Skeletal muscle tissue (tissue), 4 donors: ENCODE measurements around the gene SLC13A5. TPM values are rescaled to one million over a fixed set of nuclear protein-coding genes. Genes with fewer than 3 reads are reported as not detected.
"Not testable (repeated sequence)": the region's sequence is repeated elsewhere in the genome, so short reads cannot be mapped to it uniquely, and the experiment has no call there.

Source experiments
- H3K27ac ChIP-seq: one replicate; pipeline ENCODE4 v1.7.0; 2013; ENCODE audit warnings: mild to moderate bottlenecking, low read depth, low read length, inconsistent platforms
- H3K27me3 ChIP-seq, 3 donors: one replicate each; pipeline ENCODE4 v1.7.0; 2013; ENCODE audit warnings: low read length in 3 of 3; ENCODE audit not compliant: control insufficient read depth in 3 of 3, insufficient read depth in 3 of 3
- H3K36me3 ChIP-seq, 3 donors: one replicate each; pipeline ENCODE4 v1.7.0; 2013; ENCODE audit warnings: low read length in 3 of 3; ENCODE audit not compliant: control insufficient read depth in 3 of 3, insufficient read depth in 3 of 3
- H3K4me1 ChIP-seq, 3 donors: one replicate each; pipeline ENCODE4 v1.7.0; 2013; ENCODE audit warnings: low read length in 3 of 3, mild to moderate bottlenecking in 3 of 3; ENCODE audit not compliant: control insufficient read depth in 3 of 3, insufficient read depth in 3 of 3
- H3K4me3 ChIP-seq, 3 donors: one replicate each; pipeline ENCODE4 v1.7.0; 2013; ENCODE audit warnings: low read length in 3 of 3
- H3K9ac ChIP-seq, 3 donors: one replicate each; pipeline ENCODE4 v1.7.0; 2013; ENCODE audit warnings: low read length in 3 of 3, mild to moderate bottlenecking in 3 of 3, moderate library complexity in 2 of 3, low read depth in 1 of 3
- H3K9me3 ChIP-seq, 3 donors: one replicate each; pipeline ENCODE4 v1.7.0; 2013; ENCODE audit warnings: low read length in 3 of 3; ENCODE audit not compliant: control insufficient read depth in 3 of 3
- total RNA-seq: library from RNA; depleted of rRNA; stranded (reverse); fragments of >200 nt; gene quantifications from one replicate; pipeline ENCODE4 v1.2.3, GENCODE V29; 2014
- donor health status: Osteomylitis.

SLC13A5 gene
- total RNA-seq, 1 donor from 2014 or later: not detected

DNA sequence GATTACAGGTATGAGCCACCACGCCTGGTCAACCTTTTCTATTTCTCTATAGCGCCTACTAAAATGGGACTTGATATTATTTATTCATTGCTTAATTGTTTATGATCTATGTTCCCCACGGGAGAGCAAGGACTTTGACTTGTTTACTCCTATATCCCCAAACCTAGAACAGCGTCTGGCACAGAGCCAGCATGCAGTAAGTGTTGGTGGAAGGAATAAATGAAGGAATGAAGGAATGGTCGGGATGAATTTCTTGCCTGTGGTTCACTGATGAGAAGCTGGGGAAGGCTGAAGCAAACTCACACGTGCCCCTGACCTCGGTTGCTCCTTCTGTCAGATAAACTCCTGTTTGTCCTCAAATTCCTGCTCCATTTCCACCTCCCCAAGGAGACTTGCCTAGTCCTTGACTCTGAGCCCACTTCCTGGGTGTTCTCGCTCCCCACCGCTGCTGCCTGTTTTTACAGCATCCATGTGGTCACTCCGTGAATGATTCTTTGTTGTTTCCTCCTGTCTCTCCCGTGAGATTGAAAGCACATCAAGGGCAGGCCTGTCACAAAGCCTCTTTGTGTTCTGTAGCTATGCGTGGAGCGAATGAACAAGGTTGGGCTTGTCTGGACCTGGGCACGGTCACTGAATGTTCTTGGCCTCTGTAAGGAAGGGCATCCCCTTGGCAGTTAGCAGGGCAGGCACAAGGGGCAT is 44.3 kb downstream of the SLC13A5 start:
- H3K9ac ChIP-seq: no peak overlapping the region

GRCh38 chr17:6668219-6668618 is 45.0 kb downstream of the SLC13A5 start:
- H3K27me3 ChIP-seq: peaks cover 6 to 31% (median 20%) of the 10 kb centered on the region in 3 donors
- H3K9ac ChIP-seq: no peak overlapping the region
- no peaks in the 10 kb centered on the region for H3K36me3 ChIP-seq
- H3K27ac ChIP-seq: no peak overlapping the region
- no peaks in the 10 kb centered on the region for H3K9me3 ChIP-seq
- H3K4me3 ChIP-seq: no peak overlapping the region
- no peaks in the 10 kb centered on the region for H3K4me1 ChIP-seq

More for the DNA sequence above, 44.3 kb downstream of the SLC13A5 start:
- Histone ChIP-seq H3K4me1 (no peaks in the 10 kb centered on the region), H3K27ac (no peak overlapping the region), H3K36me3 (no peaks in the 10 kb centered on the region), H3K27me3 (peaks cover 6 to 32% (median 20%) of the 10 kb centered on the region in 3 donors), H3K4me3 (no peak overlapping the region), H3K9me3 (no peaks in the 10 kb centered on the region)

DNA sequence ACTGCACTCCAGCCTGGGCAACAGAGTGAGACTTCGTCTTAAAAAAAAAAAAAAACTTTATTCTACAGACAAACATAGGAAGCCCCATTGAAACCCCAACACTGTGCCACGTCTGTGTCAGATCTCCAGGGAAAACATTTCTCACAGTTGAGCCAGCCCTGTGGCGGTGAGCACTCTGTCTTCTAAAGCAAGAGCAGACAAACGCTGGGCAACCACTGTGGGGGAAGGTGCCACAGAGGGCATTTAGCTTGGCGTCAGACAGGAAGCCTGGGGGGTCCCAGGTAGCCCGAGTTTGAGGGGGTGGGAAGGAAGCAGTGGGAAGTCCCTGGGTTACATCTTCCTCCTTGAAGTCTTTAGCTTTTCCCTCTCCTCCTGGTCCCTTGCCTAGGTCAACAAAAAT is 45.7 kb downstream of the SLC13A5 start:
- Histone ChIP-seq H3K9ac (no peak overlapping the region), H3K27me3 (peaks cover 6 to 31% (median 20%) of the 10 kb centered on the region in 3 donors), H3K4me3 (no peak overlapping the region), H3K4me1 (no peaks in the 10 kb centered on the region), H3K27ac (no peak overlapping the region), H3K9me3 (no peaks in the 10 kb centered on the region), H3K36me3 (no peaks in the 10 kb centered on the region)

DNA sequence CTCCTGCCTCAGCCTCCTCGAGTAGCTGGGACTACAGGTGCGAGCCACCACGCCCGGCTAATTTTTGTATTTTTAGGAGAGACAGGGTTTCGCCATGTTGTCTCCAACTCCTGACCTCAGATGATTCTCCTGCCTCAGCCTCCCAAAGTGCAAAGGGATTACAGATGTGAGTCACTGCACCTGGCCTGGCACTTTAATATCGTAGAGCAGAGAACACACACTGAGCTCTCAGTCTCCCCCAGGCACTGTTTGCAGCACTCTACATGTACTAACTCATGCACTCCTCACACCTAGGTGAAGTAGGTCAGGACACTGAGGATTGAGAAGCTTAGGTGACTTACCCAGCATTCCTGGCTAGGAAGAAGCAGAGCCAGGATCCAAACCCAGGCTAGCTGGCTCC is 46.6 kb downstream of the SLC13A5 start:
- H3K4me3 ChIP-seq: no peak overlapping the region
- no peak overlapping the region for H3K9ac ChIP-seq
- no peaks in the 10 kb centered on the region for H3K4me1 ChIP-seq
- H3K27me3 ChIP-seq: peaks cover 3 to 30% (median 23%) of the 10 kb centered on the region in 3 donors
- H3K36me3 ChIP-seq: no peaks in the 10 kb centered on the region
- H3K9me3 ChIP-seq: no peaks in the 10 kb centered on the region
- no peak overlapping the region for H3K27ac ChIP-seq

GRCh38 chr17:6666077-6666521 is 47.1 kb downstream of the SLC13A5 start:
- Histone ChIP-seq H3K27me3 (peaks cover 5 to 30% (median 20%) of the 10 kb centered on the region in 3 donors), H3K36me3 (no peaks in the 10 kb centered on the region), H3K9me3 (no peaks in the 10 kb centered on the region), H3K9ac (no peak overlapping the region), H3K4me1 (no peaks in the 10 kb centered on the region), H3K4me3 (no peak overlapping the region), H3K27ac (no peak overlapping the region)

DNA sequence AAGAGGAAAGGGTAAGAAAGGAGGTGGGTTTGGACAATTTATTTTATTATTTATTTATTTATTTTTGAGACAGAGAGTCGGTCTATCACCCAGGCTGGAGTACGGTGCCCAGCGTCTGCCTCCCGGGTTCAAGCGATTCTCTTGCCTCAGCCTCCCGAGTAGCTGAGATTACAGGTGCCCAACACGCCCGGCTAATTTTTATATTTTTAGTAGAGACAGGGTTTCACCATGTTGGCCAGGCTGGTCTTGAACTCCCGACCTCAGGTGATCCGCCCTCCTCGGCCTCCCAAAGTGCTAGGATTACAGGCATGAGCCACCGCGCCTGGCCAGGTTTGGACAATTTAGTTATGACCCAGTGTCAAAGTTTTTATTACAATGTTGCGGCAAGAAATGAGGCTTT is 50.0 kb downstream of the SLC13A5 start:
- not testable (repeated sequence) for H3K4me3 ChIP-seq, H3K4me1 ChIP-seq, H3K9ac ChIP-seq, H3K27ac ChIP-seq, H3K9me3 ChIP-seq, H3K36me3 ChIP-seq
- peaks cover 25 to 34% (median 26%) of the 10 kb centered on the region in 3 donors for H3K27me3 ChIP-seq

DNA sequence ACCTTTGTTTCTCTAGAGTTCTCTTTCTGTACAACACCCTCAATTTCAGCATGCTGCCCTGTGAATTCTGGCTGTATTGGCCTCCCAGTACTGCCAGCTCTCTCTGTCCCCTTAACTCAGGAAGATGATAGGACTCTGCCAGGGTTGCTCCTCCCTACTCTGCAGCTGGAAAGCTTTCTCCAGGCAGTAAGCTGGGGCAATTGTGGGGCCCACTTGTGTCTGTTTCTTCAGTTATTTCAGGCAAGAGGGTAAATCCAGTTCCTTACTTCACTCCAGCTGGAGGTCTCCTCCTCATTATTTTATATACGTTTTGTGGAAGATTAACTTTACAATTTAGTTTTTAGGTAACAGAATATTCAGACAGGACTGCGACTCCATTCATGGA is 51.7 kb downstream of the SLC13A5 start:
- H3K4me3 ChIP-seq: no peak overlapping the region
- no peak overlapping the region for H3K9ac ChIP-seq
- H3K4me1 ChIP-seq: no peaks in the 10 kb centered on the region
- H3K36me3 ChIP-seq: no peaks in the 10 kb centered on the region
- no peaks in the 10 kb centered on the region for H3K9me3 ChIP-seq
- no peak overlapping the region for H3K27ac ChIP-seq
- peaks cover 26 to 37% (median 31%) of the 10 kb centered on the region in 3 donors for H3K27me3 ChIP-seq

DNA sequence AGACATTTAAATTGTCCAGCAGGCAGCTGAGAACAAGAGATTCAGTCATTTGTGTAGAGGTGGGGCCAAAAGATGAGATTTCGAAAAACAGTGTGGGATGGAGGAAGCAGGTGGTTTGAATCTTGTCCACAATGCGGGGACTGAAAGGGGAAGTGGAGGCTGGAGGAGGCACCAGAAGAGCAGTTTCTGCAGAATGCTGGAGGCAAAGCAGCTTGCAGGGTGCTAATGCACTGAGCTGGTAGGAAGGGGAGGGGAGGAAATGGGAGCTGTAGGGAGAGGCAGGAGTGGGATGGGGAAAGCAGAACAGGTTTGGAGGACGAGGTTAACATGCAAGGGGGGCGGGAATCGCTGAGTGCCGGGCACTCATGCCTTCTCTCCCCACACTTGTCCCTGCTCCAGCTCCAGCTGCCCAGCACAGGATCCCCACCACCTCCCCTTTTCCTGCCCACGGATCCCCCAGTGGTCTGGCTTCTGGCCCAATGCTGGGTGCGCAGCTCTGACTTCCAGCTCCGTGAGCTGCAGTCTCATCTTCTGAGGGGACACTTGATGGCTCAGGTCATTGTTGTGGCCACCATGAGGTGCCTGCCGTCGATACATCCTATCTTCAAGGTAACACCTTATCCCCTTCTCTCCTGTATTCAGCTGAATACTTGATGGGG is 52.2 kb downstream of the SLC13A5 start:
- Histone ChIP-seq H3K4me3 (no peak overlapping the region), H3K27me3 (peaks cover 26 to 37% (median 31%) of the 10 kb centered on the region in 3 donors), H3K9ac (no peak overlapping the region), H3K36me3 (no peaks in the 10 kb centered on the region), H3K27ac (no peak overlapping the region), H3K4me1 (no peaks in the 10 kb centered on the region), H3K9me3 (no peaks in the 10 kb centered on the region)

DNA sequence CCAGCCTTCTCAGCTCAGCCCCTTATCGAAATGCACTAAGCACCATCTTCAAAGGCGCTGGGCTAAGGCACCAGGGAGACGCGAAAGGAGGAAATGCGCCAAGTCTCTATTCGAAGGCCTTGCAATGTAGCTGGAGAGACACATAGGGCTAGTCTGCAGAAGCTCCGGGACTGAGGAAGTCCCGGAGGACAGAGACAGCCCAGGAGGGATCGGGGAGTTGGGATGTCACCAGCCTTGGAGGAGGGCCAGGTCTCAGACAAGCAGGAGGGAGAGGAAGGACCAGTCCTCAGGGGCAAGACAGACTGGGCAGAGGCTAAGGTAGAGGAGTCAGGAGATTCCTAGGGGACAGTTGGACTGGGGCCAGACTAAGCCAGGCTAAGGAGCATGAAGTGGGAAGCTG is 53.1 kb downstream of the SLC13A5 start:
- H3K9ac ChIP-seq: no peak overlapping the region
- peaks cover 31 to 42% (median 35%) of the 10 kb centered on the region in 3 donors for H3K27me3 ChIP-seq
- H3K4me3 ChIP-seq: no peak overlapping the region

DNA sequence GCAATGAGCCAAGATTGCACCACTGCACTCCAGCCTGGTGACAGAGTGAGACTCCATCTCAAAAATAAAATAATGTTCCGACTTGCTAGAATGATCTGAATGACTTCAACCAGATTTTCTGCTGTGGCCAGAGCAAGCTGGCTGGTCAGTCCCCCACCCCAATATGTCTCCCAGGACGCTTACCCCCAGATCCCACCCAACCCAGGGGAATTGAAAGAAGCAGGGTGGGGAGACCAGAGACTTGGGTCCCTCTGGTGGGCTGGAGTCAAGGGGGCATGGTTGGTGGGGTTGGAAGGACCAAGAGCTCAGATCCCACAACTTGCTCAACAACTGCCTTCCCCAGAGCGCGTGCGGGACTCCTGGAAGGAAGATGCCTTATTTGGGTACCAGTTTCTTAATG is 54.8 kb downstream of the SLC13A5 start:
- H3K27ac ChIP-seq, H3K9me3 ChIP-seq, H3K36me3 ChIP-seq, H3K9ac ChIP-seq, H3K4me3 ChIP-seq, H3K4me1 ChIP-seq: not testable (repeated sequence)
- peaks cover 38 to 57% (median 45%) of the 10 kb centered on the region in 3 donors for H3K27me3 ChIP-seq

More for the DNA sequence above, 53.1 kb downstream of the SLC13A5 start:
- Histone ChIP-seq H3K36me3 (no peaks in the 10 kb centered on the region), H3K4me1 (peaks cover 0 to 2% (median 1%) of the 10 kb centered on the region in 3 donors), H3K9me3 (no peaks in the 10 kb centered on the region), H3K27ac (no peak overlapping the region)
